Psoas muscle (tissue), 8 donors: Measurements from ENCODE around the gene PPME1. TPM values are rescaled to one million over a fixed set of nuclear protein-coding genes. Genes with fewer than 3 reads are reported as not detected.

Experiments
- ATAC-seq, 4 donors: fragments of 200-7000 bp; cut with Tn5 transposase; one replicate each; pipeline ENCODE4 v1.9.1; 2020; ENCODE audit warnings: moderate library complexity in 3 of 4, mild to moderate bottlenecking in 2 of 4
- DNase-seq, 2 donors: peaks; one replicate each; pipeline ENCODE4 v3.0.0-alpha.2; 2020
- H3K27ac ChIP-seq: fragments of 200-600 bp; one replicate; pipeline ENCODE4 v1.8.0; 2022
- H3K27me3 ChIP-seq, 3 donors: fragments of 200-600 bp in 1 of 3; one replicate each; pipeline versions ENCODE4 v1.6.1 to v1.8.0; 2013 to 2022; ENCODE audit warnings: low read length in 2 of 3, mild to moderate bottlenecking in 2 of 3, moderate library complexity in 1 of 3; ENCODE audit not compliant: insufficient read depth in 3 of 3
- H3K36me3 ChIP-seq, 2 donors: fragments of 200-600 bp in 1 of 2; one replicate each; pipeline versions ENCODE4 v1.6.1 to v1.8.0; 2013 to 2022; ENCODE audit warnings: low read depth in 1 of 2, mild to moderate bottlenecking in 1 of 2, moderate library complexity in 1 of 2; ENCODE audit not compliant: insufficient read depth in 1 of 2
- H3K4me1 ChIP-seq: fragments of 200-600 bp; one replicate; pipeline ENCODE4 v1.8.0; 2022
- H3K4me3 ChIP-seq: fragments of 200-600 bp; one replicate; pipeline ENCODE4 v1.8.0; 2022; ENCODE audit warnings: mild to moderate bottlenecking
- H3K9me3 ChIP-seq: fragments of 200-600 bp; one replicate; pipeline ENCODE4 v1.8.0; 2022
- CTCF ChIP-seq: fragments of 200-600 bp; IDR thresholded peaks from one replicate; pipeline ENCODE4 v1.8.0; 2022; ENCODE audit warnings: antibody characterized with exemption
- WGBS, 3 donors: extraction: QIAGEN DNeasy Blood & Tissue Kit; methylation state at CpG; one replicate each; pipeline versions ENCODE4 v1.1.6 to v1.1.7; 2013; 5-methylcytosine and 5-hydroxymethylcytosine counted together
- intact Hi-C, 2 donors: fragments of 100-400 bp; cut with DNase I; formaldehyde crosslinking; loops; one replicate each; pipeline versions ENCODE4 v1.11.0 to v1.14.2; 2022
- polyA plus RNA-seq, 3 donors: library from polyadenylated mRNA; stranded (reverse); fragments of 200-250 nt; gene quantifications; one replicate each; pipeline ENCODE4 v1.2.3, GENCODE V29; 2013
- total RNA-seq, 4 donors: library from RNA; stranded (reverse); fragmentation: NEBNext Ultra II Directional in 2 of 4; extraction: Animal tissue kit (Norgen Biotek cat#: 25700) in 2 of 4; gene quantifications; one replicate each; pipeline versions ENCODE4 v1.2.1 to v1.2.4, GENCODE V29; 2021 to 2023
- donor health status: healthy with polysubstance abuse.
- donor health status: DM: no; HTN: no; CAD: no; lungs with moderate emphysema.
- donor health status: Bipolar disorder and iron deficiency.
- donor health status: healthy.
- donor health status: DM: yes; HTN: yes; CAD: no.
- donor health status: DM: no; HTN: no; CAD: no.
- donor health status: DM: no; HTN: no; CAD: no.
- donor health status: DM: yes; HTN: yes; CAD: no.

The PPME1 gene
- total and polyA plus RNA-seq, 7 donors: 28.3 to 47.9 (median 43.1) TPM

GRCh38 chr11:74169738-74170458 is 1.2 kb upstream of the PPME1 start:
- Histone ChIP-seq H3K4me3 (peak overlapping the region; percentile 90), H3K27me3 (no peaks in the 10 kb centered on the region), H3K36me3 (peaks cover 3 to 42% of the 10 kb centered on the region in 2 donors), H3K27ac (peak overlapping the region; percentile 91), H3K4me1 (peaks cover 45% of the 10 kb centered on the region), H3K9me3 (no peaks in the 10 kb centered on the region)
- 9 to 10% (median 9%) methylated on average over 9 of the region's 9 CpGs for whole genome bisulfite sequencing, 3 donors
- DNase-seq (no peak), ATAC-seq (no peak)
- no peak for TF ChIP-seq CTCF
- intact Hi-C loops: no loop called here

- no peak for TF ChIP-seq CTCF
- 1 to 2% (median 1%) methylated on average over 5 of the region's 5 CpGs for WGBS, 3 donors
- Histone ChIP-seq H3K36me3 (peaks cover 0 to 34% of the 10 kb centered on the region in 2 donors), H3K27ac (peak overlapping the region; percentile 91), H3K9me3 (no peaks in the 10 kb centered on the region), H3K4me3 (peak overlapping the region; percentile 90), H3K27me3 (no peaks in the 10 kb centered on the region), H3K4me1 (peaks cover 51% of the 10 kb centered on the region)
- ATAC-seq (peak in 1 of 4 donors; percentile 3), DNase-seq (no peak)
- intact Hi-C loops: no loop called here
These were observed 510 bp downstream of the PPME1 start for GRCh38 chr11:74171630-74171968.

- H3K27ac ChIP-seq: peak overlapping the region; percentile 91
- H3K4me1 ChIP-seq: peaks cover 51% of the 10 kb centered on the region
- ATAC-seq (peak in 1 of 4 donors; percentile 1), DNase-seq (no peak)
- peak overlapping the region; percentile 90 for H3K4me3 ChIP-seq
- no peaks in the 10 kb centered on the region for H3K27me3 ChIP-seq
- H3K9me3 ChIP-seq: no peaks in the 10 kb centered on the region
- H3K36me3 ChIP-seq: peaks cover 0 to 30% of the 10 kb centered on the region in 2 donors
- intact Hi-C loops: no loop called here
- 14 to 20% (median 17%) methylated on average over 5 of the region's 5 CpGs for WGBS, 3 donors
- no peak for TF ChIP-seq CTCF
These were observed 908 bp downstream of the PPME1 start for GRCh38 chr11:74171997-74172396.

GRCh38 chr11:74175920-74176319 is 4.8 kb downstream of the PPME1 start:
- TF ChIP-seq CTCF: no peak
- Histone ChIP-seq H3K4me3 (no peak overlapping the region), H3K36me3 (peaks cover 0 to 15% of the 10 kb centered on the region in 2 donors), H3K27me3 (no peaks in the 10 kb centered on the region), H3K27ac (no peak overlapping the region), H3K4me1 (peaks cover 49% of the 10 kb centered on the region), H3K9me3 (no peaks in the 10 kb centered on the region)
- ATAC-seq: no peak
- no peak for DNase-seq
- intact Hi-C loops: no loop called here
- 91 to 98% (median 95%) methylated on average over 1 of the region's 1 CpG for WGBS, 3 donors
